Activated gamma-delta T cell treated with Interleukin-2 at 50 U/mL for 16 hours (primary cell): ENCODE results near the gene GOLGA8K.
"Not testable (repeated sequence)": the region's sequence is repeated elsewhere in the genome, so short reads cannot be mapped to it uniquely, and the experiment has no call there.

ENCODE experiments used
- DNase-seq: peaks from one replicate; pipeline ENCODE4 v3.0.0-alpha.2; 2020

The GOLGA8K gene, protein sequence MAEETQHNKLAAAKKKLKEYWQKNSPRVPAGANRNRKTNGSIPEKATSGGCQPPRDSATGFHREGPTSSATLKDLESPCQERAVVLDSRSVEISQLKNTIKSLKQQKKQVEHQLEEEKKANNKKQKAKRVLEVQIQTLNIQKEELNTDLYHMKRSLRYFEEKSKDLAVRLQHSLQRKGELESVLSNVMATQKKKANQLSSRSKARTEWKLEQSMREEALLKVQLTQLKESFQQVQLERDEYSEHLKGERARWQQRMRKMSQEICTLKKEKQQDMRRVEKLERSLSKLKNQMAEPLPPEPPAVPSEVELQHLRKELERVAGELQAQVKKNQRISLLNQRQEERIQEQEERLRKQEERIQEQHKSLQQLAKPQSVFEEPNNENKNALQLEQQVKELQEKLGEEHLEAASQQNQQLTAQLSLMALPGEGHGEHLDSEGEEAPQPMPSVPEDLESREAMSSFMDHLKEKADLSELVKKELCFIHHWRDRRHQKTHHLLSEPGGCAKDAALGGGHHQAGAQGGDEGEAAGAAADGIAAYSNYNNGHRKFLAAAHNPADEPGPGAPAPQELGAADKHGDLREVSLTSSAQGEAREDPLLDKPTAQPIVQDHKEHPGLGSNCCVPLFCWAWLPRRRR

DNA sequence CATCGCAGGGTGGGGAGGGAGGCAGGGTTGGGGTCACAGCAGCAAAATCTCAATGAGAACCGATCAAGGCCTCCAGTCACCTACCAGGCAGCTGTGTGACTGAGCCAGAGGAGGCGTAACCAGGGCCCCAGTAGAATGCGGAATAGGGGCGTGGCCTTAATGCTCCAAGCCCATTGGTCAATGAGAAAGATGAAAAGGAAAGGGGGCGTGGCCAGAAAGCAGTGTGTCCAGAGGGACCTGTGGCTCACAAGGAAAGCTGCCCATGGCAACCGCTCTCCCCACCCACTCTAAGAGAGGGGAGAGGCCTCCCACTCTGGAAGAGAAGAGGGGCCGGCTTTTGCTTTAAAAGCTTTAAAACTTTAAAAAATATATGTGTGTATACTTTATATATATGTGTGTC lies at the start of gene GOLGA8K:
TSS of gene GOLGA8K (minus strand) at position 101 of the 400 bp plus-strand sequence. CDS start at position 3, 98 bp downstream.
- not testable (repeated sequence) for DNase-seq

- DNase-seq, result not testable (repeated sequence)
These were observed 37.4 kb upstream of the GOLGA8K start for GRCh38 chr15:32440445-32440977.

DNA sequence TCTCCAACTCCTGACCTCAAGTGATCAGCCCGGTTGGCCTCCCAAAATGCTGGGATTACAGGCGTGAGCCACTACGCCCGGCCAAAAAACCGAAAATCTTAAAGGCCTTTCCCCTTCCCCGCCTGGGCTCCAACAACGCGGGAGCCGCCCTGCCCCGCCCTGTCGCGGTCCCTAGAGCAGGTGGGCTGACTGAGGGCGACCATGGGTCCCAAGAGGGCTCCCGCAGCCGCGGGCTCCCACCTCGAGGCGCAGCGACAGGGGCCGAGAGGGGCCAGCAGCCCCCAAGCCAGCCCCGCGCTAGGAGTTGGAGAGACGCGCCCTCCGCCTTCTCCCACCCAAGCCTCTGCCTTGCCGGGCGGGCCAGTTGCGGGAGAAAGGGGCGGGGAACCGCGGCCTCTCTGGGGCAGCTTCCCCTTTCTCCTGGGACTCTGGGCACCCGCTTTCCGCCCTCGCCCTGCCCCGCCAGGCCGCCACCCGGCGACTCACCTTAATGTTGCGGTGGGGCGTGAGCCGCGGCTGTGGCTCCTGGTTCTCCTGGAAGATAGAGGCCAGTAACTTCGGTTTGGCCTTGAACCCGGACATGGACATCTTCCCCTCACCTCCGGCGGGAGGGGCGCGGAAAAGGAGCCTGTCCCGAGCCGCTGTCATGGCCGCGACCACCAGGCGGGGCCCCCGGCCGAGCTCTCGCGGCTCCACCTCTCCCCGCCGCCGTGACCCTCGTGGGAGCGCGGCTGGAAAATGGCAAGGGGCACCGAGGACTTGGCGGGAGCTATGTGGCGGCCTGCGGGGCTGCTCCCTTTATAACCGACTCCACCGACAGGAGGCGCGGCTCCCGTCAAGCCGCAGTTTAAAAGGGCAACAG lies 31.2 kb upstream of the GOLGA8K start:
- DNase-seq, result not testable (repeated sequence)

GRCh38 chr15:32427635-32428034 lies 24.5 kb upstream of the GOLGA8K start:
- not testable (repeated sequence) for DNase-seq

DNA sequence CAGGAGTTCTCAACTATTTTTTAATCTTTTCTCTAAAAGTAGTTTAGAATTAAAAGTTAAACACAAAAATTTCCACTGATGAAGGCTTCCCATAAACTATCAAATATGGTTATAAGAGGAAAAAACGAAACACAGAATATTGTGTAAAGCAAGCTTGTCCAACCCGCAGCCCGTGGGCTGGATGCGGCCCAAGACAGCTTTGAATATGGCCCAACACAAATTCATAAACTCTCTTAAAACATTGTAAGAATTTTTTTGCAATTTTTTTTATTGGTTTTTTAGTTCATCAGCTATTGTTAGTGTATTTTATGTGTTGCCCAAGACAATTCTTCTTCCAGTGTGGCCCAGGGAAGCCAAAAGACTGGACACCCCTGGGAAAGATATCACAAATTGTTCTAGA lies 23.4 kb upstream of the GOLGA8K start:
- not testable (repeated sequence) for DNase-seq

- not testable (repeated sequence) for DNase-seq
These were observed 4.8 kb upstream of the GOLGA8K start for GRCh38 chr15:32407903-32408302.

GRCh38 chr15:32396522-32396921 lies 6.6 kb downstream of the GOLGA8K start:
- DNase-seq, result not testable (repeated sequence)

GRCh38 chr15:32394745-32395144 lies 8.3 kb downstream of the GOLGA8K start:
- not testable (repeated sequence) for DNase-seq

DNA sequence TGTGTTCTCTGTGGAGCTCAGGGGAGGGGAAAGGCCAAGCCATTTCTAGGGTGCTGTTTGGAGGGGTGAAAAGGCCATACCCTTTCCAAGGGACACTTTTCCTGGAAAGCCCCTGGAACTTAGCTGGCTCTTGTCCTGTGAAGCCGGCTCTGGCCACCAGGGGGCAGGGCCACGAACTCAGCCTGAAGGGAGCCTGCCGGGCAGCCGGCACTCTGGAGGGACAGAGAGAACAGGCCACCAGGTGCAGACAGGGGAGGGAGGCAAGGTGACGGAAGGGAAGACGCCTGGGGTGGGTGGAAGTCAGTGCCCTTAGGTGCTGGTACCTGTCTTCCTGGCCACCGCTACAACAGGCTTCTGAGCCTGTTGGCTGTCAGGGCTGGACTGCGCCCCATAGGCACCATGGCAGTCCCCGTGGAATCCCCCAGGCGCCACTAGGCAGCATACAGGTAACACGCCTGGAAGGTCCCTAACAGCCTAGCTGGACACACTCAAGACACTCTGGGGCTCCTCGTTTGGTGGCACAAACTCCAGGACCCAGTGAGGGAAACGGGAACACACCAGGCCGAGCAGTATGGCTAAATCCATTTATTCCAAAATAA lies 14.9 kb downstream of the GOLGA8K start:
- DNase-seq, result not testable (repeated sequence)

DNA sequence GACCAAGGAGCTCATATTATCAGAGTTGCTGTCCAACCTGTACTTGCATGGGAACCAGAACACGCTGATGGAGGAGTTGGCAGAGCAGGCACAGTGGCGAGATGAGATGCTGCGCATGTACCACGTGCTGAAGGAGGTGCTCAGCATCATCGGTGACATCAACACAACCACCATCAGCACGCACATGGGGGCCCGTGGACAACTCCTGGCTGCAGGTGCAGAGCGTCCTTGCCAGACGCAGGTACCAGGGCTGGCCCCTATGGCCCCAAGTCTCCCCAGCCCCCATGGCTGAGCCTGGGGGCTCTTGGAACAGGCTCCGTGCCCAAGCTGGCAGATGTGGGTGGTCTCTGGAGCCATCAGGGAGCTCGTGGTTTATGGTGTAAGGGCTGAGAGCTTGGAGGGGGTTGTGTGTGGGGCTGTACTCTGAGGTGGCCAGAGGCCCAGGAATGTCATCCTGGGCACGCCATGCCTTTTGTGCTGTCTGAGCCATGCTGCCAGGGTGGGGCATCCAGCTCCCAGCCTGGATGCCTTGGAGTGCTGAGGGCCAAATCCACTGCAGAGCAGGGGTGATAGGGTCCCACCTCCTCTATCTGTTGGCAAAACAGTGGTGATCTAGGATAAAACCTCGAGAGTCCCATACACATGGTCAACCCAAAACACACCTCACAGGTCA lies 17.1 kb downstream of the GOLGA8K start:
- DNase-seq, result not testable (repeated sequence)

DNA sequence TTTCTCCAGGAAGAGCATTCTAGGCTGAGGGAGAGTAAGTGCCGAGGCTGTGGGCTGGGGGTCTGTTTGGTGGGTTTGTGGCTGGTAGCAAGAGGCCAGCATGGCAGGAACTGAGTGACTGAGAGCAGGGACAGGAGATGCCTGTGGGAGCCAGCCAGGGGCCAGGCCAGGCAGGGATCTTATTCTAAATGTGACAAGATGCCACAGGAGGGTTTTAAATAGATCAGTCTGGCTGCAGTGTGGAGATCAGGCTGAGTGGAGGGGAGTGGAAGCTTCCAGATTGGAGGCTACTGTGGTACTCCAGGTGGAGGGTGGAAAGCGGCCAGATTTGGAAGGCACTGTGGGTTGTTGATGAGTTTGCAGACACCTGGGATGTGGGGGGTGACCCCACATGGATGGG lies 28.9 kb downstream of the GOLGA8K start:
- not testable (repeated sequence) for DNase-seq

GRCh38 chr15:32373707-32374106 lies 29.4 kb downstream of the GOLGA8K start:
- DNase-seq, result not testable (repeated sequence)

DNA sequence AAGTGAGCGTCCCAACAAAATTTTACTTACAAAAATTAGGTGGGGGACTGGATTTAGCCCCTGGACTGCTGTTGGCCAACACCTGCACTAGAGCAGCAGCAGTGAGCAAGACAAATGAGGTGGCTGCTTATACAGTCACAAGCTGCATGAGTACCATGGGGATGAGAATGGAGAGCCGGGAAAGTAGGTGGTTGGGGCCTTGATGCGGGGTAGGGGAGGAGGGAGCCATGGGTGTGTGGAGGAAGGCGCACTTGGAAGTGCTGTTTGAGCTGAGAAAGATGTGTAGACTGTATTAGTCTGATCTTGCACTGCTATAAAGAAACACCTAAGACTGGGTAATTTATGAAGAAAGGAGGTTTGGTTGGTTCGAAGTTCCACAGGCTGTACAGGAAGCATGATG lies 31.0 kb downstream of the GOLGA8K start:
- DNase-seq, result not testable (repeated sequence)

- DNase-seq, result not testable (repeated sequence)
These were observed 32.6 kb downstream of the GOLGA8K start for GRCh38 chr15:32370526-32370925.

GRCh38 chr15:32370064-32370463 lies 33.0 kb downstream of the GOLGA8K start:
- DNase-seq, result not testable (repeated sequence)

- not testable (repeated sequence) for DNase-seq
These were observed 36.6 kb downstream of the GOLGA8K start for GRCh38 chr15:32366492-32366891.

DNA sequence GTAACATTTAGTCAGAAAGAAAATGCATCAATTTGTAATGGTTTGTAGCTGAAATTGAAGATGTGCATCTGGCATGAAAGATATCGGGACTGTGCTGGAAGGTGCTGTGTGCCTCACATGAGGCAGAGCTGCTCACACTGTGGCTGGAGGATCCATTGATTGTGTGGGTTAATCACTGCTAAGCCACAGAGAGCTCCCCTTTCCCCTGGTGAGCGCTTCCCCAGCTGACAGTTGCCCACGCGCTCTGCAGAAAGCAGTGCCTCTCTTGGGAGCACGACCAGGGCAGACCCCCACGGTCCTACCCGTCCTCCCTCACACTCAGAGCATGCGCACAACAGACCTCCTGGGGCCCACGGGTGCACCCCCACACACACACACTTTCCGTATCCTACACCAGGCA lies 37.1 kb downstream of the GOLGA8K start:
- DNase-seq, result not testable (repeated sequence)

- not testable (repeated sequence) for DNase-seq
These were observed 38.1 kb downstream of the GOLGA8K start for GRCh38 chr15:32364944-32365343.

- DNase-seq, result not testable (repeated sequence)
These were observed 39.6 kb downstream of the GOLGA8K start for GRCh38 chr15:32363449-32363848.

DNA sequence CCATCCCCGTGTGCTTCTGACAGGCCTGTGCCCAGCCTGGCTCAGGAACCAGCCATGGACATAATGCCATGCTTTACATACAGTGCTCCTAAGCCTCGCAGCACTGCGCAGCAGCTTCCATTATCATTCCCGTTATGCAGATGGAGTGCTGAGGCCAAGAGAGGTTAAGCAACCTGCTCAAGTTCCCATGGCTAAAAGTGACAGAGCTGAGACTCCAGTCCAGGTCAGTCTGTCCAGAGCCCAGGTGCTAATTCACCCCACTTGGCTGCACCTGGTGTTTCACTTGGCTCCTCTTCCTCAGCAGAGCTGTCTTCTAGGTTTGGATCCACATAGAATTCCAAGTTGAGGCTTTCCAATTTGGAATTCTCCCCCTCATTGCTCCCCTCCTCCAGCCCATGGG lies 41.4 kb downstream of the GOLGA8K start:
- not testable (repeated sequence) for DNase-seq

DNA sequence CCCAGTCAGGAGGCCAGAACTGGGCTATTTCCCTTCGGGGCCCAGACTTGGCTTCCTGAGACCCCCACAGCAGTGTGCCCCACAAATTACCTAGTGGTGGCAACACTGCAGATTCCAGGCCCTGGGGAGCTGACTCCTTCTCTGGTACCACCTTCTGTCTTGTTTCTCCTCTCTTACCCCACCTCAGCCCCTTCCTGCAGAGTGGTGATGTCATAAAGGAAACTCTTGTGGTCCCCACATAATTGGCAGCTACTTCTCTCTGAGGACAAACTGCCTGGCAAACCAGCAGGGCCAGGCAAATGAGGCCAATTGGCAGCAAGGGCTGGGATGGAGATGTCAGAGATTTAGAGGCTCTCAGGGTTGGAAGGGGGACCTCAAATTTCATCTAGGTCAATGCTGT lies 44.6 kb downstream of the GOLGA8K start:
- not testable (repeated sequence) for DNase-seq

DNA sequence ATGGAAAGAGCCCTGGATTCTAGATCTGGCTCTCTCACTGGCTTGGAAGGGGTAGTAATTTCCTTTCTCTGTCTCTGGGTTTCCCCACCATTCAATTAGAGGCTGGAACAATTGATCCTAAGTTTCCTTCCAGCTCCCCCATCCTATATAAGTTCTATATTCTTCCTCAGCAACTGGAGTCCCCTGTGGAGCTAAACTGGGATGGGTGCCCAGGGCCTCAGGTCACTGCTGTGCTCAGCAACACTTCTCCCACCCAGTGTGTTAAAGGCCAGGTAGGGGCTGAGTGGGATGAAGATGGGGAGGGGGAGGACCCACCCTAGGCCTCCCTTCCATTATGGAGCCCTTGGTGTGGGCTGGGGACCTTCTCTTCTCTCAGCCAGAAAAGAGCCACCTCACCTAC lies 46.2 kb downstream of the GOLGA8K start:
- DNase-seq, result not testable (repeated sequence)
